Measurements from ENCODE around the gene SKAP2.

- TF ChIP-seq POLR2A (IDR thresholded peaks at IDR 0.05; ENCODE audit: low read depth, low read length) (no peak), POLR2AphosphoS5 (IDR thresholded peaks at IDR 0.05; ENCODE audit: low read depth, low read length) (no peak), TAF1 (IDR thresholded peaks at IDR 0.05; ENCODE audit: borderline replicate concordance, low read depth, low read length) (no peak)
Measured at GRCh38 chr7:26709210-26709990, 155.0 kb downstream of the SKAP2 start.
